LNCaP clone FGC (cell line): Measurements from ENCODE around the gene RHOG.

Experiments used
- DNase-seq: peaks from one replicate; pipeline ENCODE4 v3.0.0-alpha.2; 2011; ENCODE audit warnings: low read depth
- H3K4me3 ChIP-seq: 2 replicates; pipeline ENCODE4 v1.5.1; 2011; ENCODE audit warnings: mild to moderate bottlenecking, low read depth, low read length, control low read depth
- TF ChIP-seq, protein P1 (sequence below): IDR thresholded peaks from 2 replicates; pipeline ENCODE4 v1.5.1; 2012; ENCODE audit warnings: mild to moderate bottlenecking; ENCODE audit not compliant: control insufficient read depth, insufficient read depth; ENCODE audit errors: extremely low read depth

RHOG gene

DNA sequence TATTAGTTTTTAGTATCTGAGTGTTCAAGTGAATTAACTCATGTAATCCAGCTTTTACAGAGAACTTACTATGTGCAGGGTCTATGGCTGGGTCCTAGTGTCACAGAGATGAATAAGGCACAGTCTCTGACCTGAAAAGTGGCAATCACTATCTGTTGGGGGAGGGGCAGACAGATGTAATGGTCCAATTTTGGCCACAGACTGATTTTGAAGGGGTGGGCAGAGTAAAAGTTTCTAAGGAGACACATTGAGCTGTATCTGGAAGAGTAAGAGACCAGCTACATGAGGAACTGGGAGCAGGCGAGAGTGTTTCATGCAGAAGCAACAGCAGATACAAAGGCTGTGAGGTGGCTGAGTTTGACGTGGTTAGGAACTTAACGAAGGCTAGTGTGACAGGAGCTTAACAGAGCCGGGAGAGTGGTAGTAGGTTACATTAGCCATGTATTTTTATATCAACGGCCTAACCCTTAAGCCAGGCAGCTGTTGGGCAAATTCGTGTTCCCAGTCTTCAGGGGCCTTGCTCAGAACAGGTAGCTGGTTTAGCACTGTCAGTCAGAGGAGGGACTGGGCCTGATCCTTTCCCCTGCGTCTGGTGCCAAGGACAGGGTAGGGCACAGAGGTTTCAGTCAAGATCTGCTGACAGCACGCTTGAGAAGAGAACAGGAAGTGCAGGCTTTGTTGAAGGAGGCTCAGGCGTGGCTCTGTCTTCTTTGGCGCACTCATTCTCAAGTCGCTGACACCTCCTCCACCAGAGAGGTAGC lies 13.3 kb upstream of the RHOG start:
- TF ChIP-seq, protein P1, sequence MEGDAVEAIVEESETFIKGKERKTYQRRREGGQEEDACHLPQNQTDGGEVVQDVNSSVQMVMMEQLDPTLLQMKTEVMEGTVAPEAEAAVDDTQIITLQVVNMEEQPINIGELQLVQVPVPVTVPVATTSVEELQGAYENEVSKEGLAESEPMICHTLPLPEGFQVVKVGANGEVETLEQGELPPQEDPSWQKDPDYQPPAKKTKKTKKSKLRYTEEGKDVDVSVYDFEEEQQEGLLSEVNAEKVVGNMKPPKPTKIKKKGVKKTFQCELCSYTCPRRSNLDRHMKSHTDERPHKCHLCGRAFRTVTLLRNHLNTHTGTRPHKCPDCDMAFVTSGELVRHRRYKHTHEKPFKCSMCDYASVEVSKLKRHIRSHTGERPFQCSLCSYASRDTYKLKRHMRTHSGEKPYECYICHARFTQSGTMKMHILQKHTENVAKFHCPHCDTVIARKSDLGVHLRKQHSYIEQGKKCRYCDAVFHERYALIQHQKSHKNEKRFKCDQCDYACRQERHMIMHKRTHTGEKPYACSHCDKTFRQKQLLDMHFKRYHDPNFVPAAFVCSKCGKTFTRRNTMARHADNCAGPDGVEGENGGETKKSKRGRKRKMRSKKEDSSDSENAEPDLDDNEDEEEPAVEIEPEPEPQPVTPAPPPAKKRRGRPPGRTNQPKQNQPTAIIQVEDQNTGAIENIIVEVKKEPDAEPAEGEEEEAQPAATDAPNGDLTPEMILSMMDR: no peak
- H3K4me3 ChIP-seq: no peak overlapping the region
- DNase-seq: no peak

DNA sequence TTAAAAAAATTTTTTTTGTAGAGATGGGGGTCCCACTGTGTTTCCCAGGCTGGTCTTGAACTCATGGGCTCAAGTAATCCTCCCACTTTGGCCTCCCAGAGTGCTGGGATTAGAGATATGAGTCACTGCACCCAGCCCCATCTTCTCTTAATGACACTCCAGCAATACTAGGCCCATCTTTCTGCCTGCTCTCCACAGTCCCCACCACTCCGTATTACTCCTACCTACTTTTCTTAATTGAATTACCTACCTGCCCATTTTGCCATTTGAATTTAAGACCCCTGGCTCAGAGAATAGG lies 12.7 kb upstream of the RHOG start:
- TF ChIP-seq, protein P1: no peak
- no peak for DNase-seq
- no peak overlapping the region for H3K4me3 ChIP-seq

DNA sequence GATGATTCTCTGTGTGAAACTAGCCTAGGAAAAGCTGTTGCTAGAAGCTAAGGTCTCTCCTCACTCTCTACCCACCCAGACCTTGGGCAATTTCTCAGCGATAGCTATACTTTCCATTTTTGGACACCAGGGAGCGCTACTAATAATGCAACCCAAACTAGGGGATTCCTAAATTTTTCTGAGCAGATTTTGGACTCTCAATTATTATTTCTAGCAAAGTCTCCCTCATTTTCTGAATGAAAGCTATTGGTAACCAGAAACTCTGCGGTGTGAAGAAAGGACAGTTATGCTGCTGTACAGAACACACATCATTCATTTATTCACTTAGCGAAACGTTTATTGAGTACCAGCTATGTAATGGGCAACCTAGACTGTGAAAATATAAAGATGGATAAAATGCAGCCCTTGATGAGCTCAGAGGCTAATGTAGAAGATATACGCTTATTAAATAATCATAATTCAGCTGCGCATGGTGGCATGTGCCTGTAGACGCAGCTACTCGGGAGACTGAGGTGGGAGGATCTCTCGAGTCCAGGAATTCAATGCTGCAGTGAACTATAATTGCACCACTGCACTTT lies 8.6 kb upstream of the RHOG start:
- TF ChIP-seq, protein P1: peak; percentile 57
- no peak for DNase-seq

DNA sequence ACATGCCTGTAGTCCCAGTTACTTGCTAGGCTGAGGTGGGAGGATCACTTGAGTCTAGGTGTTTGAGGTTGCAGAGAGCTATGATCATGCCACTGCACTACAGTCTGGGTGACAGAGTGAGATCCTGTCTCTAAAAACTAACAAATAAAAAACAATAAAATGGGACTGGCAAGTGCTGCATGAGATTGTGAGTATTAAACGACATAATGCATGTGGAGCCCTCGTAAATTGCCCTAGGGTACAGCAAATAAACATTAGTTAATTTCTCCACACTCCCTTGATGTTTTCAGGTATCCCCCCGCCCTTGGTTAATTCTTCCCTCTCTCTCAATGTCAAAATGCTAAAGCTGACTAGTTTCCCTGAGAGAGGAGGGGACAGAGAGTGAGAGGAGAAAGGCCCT lies 4.9 kb upstream of the RHOG start:
- no peak for DNase-seq
- TF ChIP-seq, protein P1: no peak
- H3K4me3 ChIP-seq: no peak overlapping the region

More for the DNA sequence above, 8.6 kb upstream of the RHOG start:
- H3K4me3 ChIP-seq: no peak overlapping the region

DNA sequence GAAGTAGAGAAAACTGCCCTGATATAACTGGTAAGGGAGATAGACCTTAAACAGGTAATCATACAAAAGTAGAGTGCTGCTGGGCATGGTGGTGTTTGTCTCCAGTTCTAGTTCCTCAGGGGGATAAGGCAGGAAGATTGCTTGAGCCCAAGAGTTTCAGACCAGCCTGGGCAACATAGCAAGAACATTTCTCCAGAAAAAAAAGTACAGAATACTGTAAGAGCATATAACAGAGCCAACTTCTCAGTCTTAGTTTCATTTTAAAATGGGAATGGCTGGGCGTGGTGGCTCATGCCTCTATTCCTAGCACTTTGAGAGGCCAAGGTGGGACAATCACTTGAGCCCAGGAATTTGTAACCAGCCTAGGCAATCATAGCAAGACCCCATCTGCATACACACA lies 4.5 kb upstream of the RHOG start:
- H3K4me3 ChIP-seq: no peak overlapping the region
- DNase-seq: no peak
- TF ChIP-seq, protein P1: no peak

DNA sequence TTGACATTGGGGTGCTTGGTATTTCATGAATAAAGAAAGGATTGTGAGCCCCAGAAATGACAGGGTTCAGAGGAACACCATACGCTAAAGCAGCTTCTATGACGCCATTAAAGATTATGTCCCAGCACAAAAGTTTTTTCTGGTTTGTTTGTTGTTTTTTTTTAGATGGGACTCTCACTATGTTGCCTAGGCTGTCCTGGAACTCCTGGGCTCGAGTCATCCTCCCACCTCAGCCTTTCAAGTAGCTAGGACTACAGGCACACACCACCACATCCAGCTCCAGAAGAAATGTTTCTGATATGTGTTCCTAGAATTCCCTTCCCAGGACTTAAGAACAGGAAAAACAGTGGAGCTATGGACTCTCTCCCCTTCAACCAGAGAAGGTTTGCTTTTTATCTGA lies 2.6 kb upstream of the RHOG start:
- H3K4me3 ChIP-seq: no peak overlapping the region
- TF ChIP-seq, protein P1: no peak
- DNase-seq: no peak
